Hepatocyte (in vitro differentiated cells): ENCODE data around the gene RFXAP.

Experiments used
- EZH2 ChIP-seq: fragments of 200-600 bp; sonication (generic); IDR thresholded peaks from 2 replicates; pipeline ENCODE4 v1.6.1; 2016; ENCODE audit warnings: antibody characterized with exemption, mild to moderate bottlenecking, borderline replicate concordance
- EZH2phosphoT487 ChIP-seq: fragments of 200-600 bp; sonication (generic); IDR thresholded peaks from one replicate; pipeline ENCODE4 v1.6.1; 2018; ENCODE audit warnings: antibody characterized with exemption, mild to moderate bottlenecking, low read depth, moderate library complexity; ENCODE audit not compliant: unreplicated experiment, severe bottlenecking
- TF ChIP-seq, protein P1 (sequence below): fragments of 200-600 bp; sonication (generic); IDR thresholded peaks from 2 replicates; pipeline ENCODE4 v1.5.1; 2016; ENCODE audit warnings: antibody characterized with exemption, mild to moderate bottlenecking; ENCODE audit not compliant: poor library complexity

DNA sequence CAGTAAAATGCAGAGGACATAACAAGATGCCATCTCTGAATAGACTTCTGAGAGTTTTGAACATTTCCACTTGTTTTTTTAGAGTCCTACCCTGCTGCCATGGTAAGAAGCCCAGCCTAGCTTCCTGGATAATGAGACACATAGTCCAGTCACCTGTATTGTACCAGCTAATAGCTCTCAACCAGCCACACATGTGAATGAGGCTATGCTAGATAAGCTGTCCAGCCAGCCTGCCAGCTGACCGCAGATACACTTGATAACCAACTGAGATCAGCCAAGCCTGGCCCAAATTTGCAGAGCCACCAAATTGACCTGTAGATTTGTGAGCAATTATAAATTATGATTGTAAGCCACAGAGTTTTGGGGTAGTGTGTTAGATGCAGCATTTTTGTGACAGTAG is 10.7 kb downstream of the RFXAP start:
- TF ChIP-seq, protein P1, sequence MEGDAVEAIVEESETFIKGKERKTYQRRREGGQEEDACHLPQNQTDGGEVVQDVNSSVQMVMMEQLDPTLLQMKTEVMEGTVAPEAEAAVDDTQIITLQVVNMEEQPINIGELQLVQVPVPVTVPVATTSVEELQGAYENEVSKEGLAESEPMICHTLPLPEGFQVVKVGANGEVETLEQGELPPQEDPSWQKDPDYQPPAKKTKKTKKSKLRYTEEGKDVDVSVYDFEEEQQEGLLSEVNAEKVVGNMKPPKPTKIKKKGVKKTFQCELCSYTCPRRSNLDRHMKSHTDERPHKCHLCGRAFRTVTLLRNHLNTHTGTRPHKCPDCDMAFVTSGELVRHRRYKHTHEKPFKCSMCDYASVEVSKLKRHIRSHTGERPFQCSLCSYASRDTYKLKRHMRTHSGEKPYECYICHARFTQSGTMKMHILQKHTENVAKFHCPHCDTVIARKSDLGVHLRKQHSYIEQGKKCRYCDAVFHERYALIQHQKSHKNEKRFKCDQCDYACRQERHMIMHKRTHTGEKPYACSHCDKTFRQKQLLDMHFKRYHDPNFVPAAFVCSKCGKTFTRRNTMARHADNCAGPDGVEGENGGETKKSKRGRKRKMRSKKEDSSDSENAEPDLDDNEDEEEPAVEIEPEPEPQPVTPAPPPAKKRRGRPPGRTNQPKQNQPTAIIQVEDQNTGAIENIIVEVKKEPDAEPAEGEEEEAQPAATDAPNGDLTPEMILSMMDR, result no peak
- TF ChIP-seq EZH2, result no peak
- no peak for TF ChIP-seq EZH2phosphoT487
